RWPE1 (cell line): ENCODE data around the gene ALK.
A peak's percentile ranks its signal among the peaks of the same experiment; 100 is the strongest.

Experiments used
- CTCF ChIA-PET: fragments of 350-600 bp; sonication (Branson Sonifier 250); formaldehyde crosslinking; extraction: SDS; loops from one replicate; lab custom pipeline; 2021; lab: Yijun Ruan, JAX
- POLR2A ChIA-PET: fragments of 400-600 bp; formaldehyde crosslinking; extraction: SDS; loops from one replicate; lab custom pipeline; 2020; ENCODE audit warnings: antibody characterized with exemption; ENCODE audit not compliant: low non-redundant PET; lab: Yijun Ruan, JAX
- DNase-seq: peaks from one replicate; pipeline ENCODE4 v3.0.0; 2012; ENCODE audit warnings: low spot score
- H3K27ac ChIP-seq: fragments of 450-650 bp; 2 replicates; pipeline ENCODE4 v1.5.1; 2017
- TF ChIP-seq, protein P1 (sequence below): fragments of 450-650 bp; conservative IDR thresholded peaks from 2 replicates; pipeline ENCODE4 v1.5.1; 2017; ENCODE audit warnings: low read depth, mild to moderate bottlenecking

Gene ALK

DNA sequence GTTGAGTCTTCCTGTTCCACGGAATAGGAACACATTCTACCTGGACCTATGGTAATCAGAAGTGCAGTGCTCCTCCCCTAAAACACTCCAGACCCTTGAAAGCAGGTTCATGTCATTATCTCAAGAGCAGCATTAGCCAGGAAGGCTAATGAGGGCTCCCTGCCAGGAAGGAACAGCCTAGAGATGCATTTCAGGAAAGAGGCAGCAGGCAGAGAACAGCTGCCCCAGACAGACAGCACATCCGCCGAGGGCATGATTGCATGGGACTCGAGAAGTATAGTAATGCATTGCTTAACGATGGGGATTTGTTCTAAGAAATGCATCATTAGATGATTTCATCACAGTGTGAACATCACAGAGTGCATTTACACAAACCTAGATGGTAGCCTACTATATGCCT lies 171.5 kb downstream of the ALK start:
- ChIA-PET POLR2A (no interaction called here), CTCF (interaction anchor here (0.9 kb wide), 1 partner anchor 173 kb away, joined by 3 read pairs; no protein-coding TSS in a partner anchor)
- DNase-seq, result no peak
- TF ChIP-seq, protein P1, sequence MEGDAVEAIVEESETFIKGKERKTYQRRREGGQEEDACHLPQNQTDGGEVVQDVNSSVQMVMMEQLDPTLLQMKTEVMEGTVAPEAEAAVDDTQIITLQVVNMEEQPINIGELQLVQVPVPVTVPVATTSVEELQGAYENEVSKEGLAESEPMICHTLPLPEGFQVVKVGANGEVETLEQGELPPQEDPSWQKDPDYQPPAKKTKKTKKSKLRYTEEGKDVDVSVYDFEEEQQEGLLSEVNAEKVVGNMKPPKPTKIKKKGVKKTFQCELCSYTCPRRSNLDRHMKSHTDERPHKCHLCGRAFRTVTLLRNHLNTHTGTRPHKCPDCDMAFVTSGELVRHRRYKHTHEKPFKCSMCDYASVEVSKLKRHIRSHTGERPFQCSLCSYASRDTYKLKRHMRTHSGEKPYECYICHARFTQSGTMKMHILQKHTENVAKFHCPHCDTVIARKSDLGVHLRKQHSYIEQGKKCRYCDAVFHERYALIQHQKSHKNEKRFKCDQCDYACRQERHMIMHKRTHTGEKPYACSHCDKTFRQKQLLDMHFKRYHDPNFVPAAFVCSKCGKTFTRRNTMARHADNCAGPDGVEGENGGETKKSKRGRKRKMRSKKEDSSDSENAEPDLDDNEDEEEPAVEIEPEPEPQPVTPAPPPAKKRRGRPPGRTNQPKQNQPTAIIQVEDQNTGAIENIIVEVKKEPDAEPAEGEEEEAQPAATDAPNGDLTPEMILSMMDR, result no peak
- no peak overlapping the region for H3K27ac ChIP-seq

DNA sequence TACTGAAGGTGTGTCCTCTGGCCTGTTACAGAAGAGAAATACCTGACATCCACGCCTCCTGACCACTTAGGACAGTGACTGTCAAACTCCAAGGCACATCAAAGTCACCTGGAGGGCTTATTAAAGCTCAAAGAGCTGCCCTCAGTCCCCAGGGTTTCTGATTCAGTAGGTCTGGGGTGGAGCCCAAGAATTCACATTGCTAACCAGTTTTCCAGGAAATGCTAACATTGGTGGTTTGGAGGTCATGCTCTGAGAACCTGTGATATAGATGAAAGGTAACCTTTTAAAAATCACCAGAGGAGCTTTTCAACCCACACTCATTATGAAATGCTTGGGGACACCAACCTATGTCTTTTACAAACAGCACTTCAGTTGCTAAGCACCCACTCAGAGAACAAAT lies 172.3 kb downstream of the ALK start:
- TF ChIP-seq, protein P1, result no peak
- CTCF ChIA-PET, result interaction anchor here (0.9 kb wide), 1 partner anchor 174 kb away, joined by 3 read pairs; no protein-coding TSS in a partner anchor
- peak; percentile 13 for DNase-seq
- H3K27ac ChIP-seq, result no peak overlapping the region
- POLR2A ChIA-PET, result no interaction called here

DNA sequence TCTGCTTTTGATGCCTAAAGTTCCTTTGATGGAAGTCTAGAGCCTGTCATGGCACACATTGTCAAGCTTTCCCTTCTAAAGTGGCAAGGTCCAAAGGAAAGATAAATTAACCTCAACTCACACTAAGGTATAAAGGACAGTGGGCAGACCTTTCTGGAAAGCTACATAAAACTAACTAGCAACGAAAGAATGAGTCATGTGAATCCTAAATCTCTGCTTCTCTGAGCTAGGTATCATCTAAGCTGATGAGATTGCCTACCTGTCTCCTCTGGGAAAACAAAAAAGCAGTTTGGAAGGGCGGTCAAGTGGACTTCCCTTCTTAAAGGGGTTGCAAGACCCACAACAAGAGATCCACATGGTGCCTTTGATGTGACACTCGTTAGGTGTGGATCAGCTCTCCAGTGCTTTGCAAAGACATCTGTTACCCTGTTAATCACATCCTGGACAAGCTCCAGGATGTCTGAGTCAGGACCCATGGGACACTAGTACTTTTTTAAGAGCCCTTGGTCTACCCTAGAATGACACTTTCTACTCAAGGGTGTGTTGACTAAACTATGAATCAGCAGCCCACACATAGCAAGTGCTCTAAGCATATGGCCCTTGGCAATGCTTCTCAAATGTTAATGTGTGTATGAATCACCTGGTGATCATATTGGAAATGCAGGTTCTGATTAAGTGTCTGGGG lies 173.5 kb downstream of the ALK start:
- peak; percentile 95 for DNase-seq
- ChIA-PET CTCF (interaction anchor here (0.7 kb wide), 1 partner anchor 964 kb away, joined by 3 read pairs; no protein-coding TSS in a partner anchor), POLR2A (no interaction called here)
- TF ChIP-seq, protein P1, result no peak
- H3K27ac ChIP-seq, result no peak overlapping the region

DNA sequence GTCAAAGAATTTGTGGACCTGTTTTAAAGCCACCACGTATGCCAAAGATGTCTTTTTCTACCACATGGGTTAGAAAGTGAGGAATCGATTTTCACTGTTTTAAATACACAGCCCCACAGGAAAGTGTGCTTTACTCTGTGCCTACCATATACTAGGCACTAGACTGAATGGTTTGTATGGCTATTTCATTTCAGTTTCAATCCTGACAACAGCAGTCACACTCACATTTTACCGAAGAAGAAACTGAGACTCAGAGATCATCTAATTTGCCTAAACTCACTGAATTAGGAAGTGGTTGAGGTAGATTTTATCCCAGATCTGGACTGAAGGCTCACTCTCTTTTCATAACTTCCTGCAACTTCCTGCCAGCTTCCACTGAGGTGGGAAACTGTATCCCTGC lies 176.4 kb downstream of the ALK start:
- DNase-seq, result no peak
- CTCF ChIA-PET, result no interaction called here
- TF ChIP-seq, protein P1, result no peak
- H3K27ac ChIP-seq, result no peak overlapping the region
- POLR2A ChIA-PET, result no interaction called here

DNA sequence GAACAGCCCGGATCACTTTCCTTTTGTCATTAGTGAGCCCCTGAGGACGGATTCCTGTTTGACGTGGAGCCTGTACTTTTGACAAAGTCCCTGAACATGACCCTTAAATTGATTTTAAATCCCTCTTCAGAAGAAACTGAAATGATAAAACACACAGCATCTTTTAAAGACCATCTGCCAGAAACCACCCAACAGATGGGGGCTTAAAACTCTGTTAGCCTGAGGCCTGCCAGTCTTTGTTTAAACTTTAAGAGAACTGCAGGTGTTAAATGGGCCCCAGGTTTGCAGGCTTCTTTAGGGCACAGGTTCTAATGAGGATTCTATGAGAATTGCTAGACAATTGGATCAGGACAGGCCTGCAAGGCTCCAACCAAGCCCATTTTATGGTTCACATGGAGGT lies 177.9 kb downstream of the ALK start:
- TF ChIP-seq, protein P1, result no peak
- H3K27ac ChIP-seq, result no peak overlapping the region
- CTCF ChIA-PET, result no interaction called here
- DNase-seq, result no peak
- POLR2A ChIA-PET, result no interaction called here

DNA sequence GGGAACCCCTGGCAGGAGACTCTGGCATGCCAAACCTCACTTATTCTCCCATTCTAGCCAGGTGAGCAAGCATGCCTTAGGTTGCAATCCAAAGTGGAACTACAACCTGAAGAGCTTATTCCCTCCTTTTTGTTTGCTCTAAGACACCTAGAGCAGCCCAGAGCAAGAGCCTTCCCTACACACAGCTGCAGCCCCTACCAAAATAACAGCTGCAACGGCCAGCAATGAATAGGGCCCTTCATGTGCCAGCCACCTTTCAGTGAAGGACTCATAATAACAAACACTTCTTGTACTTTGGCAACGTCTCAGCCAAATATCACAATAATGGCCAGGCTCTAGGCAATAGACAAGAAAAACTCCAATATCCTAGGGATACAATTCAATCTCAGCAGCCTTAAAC lies 178.7 kb downstream of the ALK start:
- POLR2A ChIA-PET, result no interaction called here
- TF ChIP-seq, protein P1, result no peak
- no peak for DNase-seq
- CTCF ChIA-PET, result no interaction called here
- H3K27ac ChIP-seq, result no peak overlapping the region
